ENCODE results near the gene PYGL.
"Not testable (repeated sequence)": the region's sequence is repeated elsewhere in the genome, so short reads cannot be mapped to it uniquely, and the experiment has no call there.

Gene PYGL

GRCh38 chr14:50941638-50942037, 2.6 kb downstream of the PYGL start:
- H3K27ac ChIP-seq (ENCODE audit: insufficient read depth, low read length, poor library complexity, severe bottlenecking); DNase-seq; H3K36me3 ChIP-seq (ENCODE audit: control insufficient read depth, insufficient read depth, low read length); H3K9me3 ChIP-seq (ENCODE audit: control insufficient read depth, low read length); H3K4me3 ChIP-seq (ENCODE audit: insufficient read depth, low read depth, low read length, poor library complexity, severe bottlenecking): not testable (repeated sequence)
- H3K4me1 ChIP-seq (ENCODE audit: control insufficient read depth, insufficient read depth, low read length, poor library complexity, severe bottlenecking) = peaks cover 12% of the 10 kb centered on the region
- H3K27me3 ChIP-seq (replicated peaks; ENCODE audit: control insufficient read depth, insufficient read depth, low read length, poor library complexity, severe bottlenecking) = peaks cover 24% of the 10 kb centered on the region

DNA sequence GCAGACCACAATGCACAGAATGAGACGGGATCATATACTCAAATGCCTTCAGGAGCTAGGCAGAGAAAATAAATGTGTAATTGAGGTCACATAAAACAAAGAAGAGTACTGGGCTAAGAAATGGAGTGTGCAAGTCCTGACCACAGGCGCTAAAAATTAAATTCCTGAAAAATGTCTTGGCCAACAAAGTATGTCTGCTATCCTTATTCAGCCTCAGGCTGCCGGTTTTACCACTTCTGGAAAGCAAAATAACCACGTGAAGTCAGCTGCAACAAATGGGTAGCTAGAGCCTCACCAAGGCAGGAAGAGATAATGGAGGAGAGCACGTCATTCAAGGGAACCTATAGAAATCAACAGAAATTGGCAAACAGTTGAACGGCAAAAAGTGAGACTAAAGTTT, 3.1 kb downstream of the PYGL start:
- no peaks in the 10 kb centered on the region for H3K36me3 ChIP-seq (ENCODE audit: control insufficient read depth, insufficient read depth, low read length)
- no peak for DNase-seq
- no peak overlapping the region for H3K4me3 ChIP-seq (ENCODE audit: insufficient read depth, low read depth, low read length, poor library complexity, severe bottlenecking)
- no peaks in the 10 kb centered on the region for H3K9me3 ChIP-seq (ENCODE audit: control insufficient read depth, low read length)
- H3K27me3 ChIP-seq (replicated peaks; ENCODE audit: control insufficient read depth, insufficient read depth, low read length, poor library complexity, severe bottlenecking) = peaks cover 24% of the 10 kb centered on the region
- peaks cover 12% of the 10 kb centered on the region for H3K4me1 ChIP-seq (ENCODE audit: control insufficient read depth, insufficient read depth, low read length, poor library complexity, severe bottlenecking)
- H3K27ac ChIP-seq (ENCODE audit: insufficient read depth, low read length, poor library complexity, severe bottlenecking) = no peak overlapping the region

DNA sequence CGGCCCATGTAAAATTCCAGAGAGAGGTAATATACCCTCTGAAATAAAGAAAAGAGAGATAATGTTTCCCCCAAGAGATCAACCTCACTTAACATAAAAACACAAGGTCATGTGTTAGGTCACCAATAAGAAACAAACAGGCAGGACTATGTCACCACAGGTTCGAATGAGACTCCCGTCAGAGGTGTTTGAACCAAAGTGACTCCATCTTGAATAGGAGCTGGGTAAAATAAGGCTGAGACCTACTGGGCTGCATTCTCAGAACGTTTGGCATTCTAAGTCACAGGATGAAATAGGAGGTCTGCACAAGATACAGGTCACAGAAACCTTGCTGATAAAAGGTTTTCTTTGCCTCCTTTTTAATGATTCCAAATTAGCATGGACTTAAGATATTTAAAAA, 6.5 kb downstream of the PYGL start:
- Histone ChIP-seq H3K9me3 (ENCODE audit: control insufficient read depth, low read length) (no peaks in the 10 kb centered on the region), H3K4me1 (ENCODE audit: control insufficient read depth, insufficient read depth, low read length, poor library complexity, severe bottlenecking) (no peaks in the 10 kb centered on the region), H3K27me3 (replicated peaks; ENCODE audit: control insufficient read depth, insufficient read depth, low read length, poor library complexity, severe bottlenecking) (peaks cover 8% of the 10 kb centered on the region), H3K4me3 (ENCODE audit: insufficient read depth, low read depth, low read length, poor library complexity, severe bottlenecking) (no peak overlapping the region), H3K36me3 (ENCODE audit: control insufficient read depth, insufficient read depth, low read length) (no peaks in the 10 kb centered on the region), H3K27ac (ENCODE audit: insufficient read depth, low read length, poor library complexity, severe bottlenecking) (no peak overlapping the region)
- DNase-seq = no peak

GRCh38 chr14:50937325-50937724, 7.0 kb downstream of the PYGL start:
- Histone ChIP-seq H3K4me1 (ENCODE audit: control insufficient read depth, insufficient read depth, low read length, poor library complexity, severe bottlenecking) (no peaks in the 10 kb centered on the region), H3K4me3 (ENCODE audit: insufficient read depth, low read depth, low read length, poor library complexity, severe bottlenecking) (no peak overlapping the region), H3K27ac (ENCODE audit: insufficient read depth, low read length, poor library complexity, severe bottlenecking) (no peak overlapping the region), H3K36me3 (ENCODE audit: control insufficient read depth, insufficient read depth, low read length) (no peaks in the 10 kb centered on the region), H3K9me3 (ENCODE audit: control insufficient read depth, low read length) (no peaks in the 10 kb centered on the region), H3K27me3 (replicated peaks; ENCODE audit: control insufficient read depth, insufficient read depth, low read length, poor library complexity, severe bottlenecking) (peaks cover 8% of the 10 kb centered on the region)
- no peak for DNase-seq

DNA sequence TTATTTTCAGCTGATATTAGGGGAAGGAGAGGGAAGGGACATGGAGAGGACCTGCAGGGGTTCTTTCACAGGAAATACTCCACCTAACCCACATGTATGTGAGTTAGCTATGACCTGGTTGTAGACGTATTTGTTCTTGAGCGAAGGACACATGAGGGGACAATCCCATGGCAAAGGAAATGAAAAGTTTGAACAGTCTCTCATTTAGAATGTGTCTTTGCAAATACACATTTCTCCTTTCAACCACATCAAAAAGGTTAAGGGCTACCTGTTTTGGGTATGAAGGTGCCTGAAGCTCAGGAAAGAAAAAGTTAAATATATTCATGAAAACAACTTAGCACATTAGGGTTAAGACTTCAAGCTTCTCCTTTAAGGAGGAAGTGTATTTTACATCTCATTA, 7.4 kb downstream of the PYGL start:
- no peaks in the 10 kb centered on the region for H3K36me3 ChIP-seq (ENCODE audit: control insufficient read depth, insufficient read depth, low read length)
- H3K27me3 ChIP-seq (replicated peaks; ENCODE audit: control insufficient read depth, insufficient read depth, low read length, poor library complexity, severe bottlenecking) = peaks cover 8% of the 10 kb centered on the region
- no peaks in the 10 kb centered on the region for H3K9me3 ChIP-seq (ENCODE audit: control insufficient read depth, low read length)
- no peak for DNase-seq
- no peak overlapping the region for H3K27ac ChIP-seq (ENCODE audit: insufficient read depth, low read length, poor library complexity, severe bottlenecking)
- H3K4me3 ChIP-seq (ENCODE audit: insufficient read depth, low read depth, low read length, poor library complexity, severe bottlenecking) = no peak overlapping the region
- no peaks in the 10 kb centered on the region for H3K4me1 ChIP-seq (ENCODE audit: control insufficient read depth, insufficient read depth, low read length, poor library complexity, severe bottlenecking)

DNA sequence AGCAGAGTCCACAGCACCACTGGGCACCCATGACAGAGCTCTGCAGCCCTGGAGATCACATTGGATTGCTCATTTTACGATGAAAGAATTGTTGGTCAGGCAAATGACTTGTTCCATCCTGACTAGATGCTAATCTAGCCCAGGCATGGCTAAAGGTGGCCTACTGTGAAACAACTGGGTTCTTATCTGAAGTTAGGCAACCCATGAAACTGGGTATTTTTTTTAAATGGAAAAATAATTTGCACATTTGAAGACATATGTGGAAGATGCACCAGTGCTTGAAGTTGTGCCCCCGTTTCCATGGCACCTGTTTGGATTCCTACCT, 8.3 kb downstream of the PYGL start:
- no peaks in the 10 kb centered on the region for H3K4me1 ChIP-seq (ENCODE audit: control insufficient read depth, insufficient read depth, low read length, poor library complexity, severe bottlenecking)
- peaks cover 8% of the 10 kb centered on the region for H3K27me3 ChIP-seq (replicated peaks; ENCODE audit: control insufficient read depth, insufficient read depth, low read length, poor library complexity, severe bottlenecking)
- H3K27ac ChIP-seq (ENCODE audit: insufficient read depth, low read length, poor library complexity, severe bottlenecking) = no peak overlapping the region
- no peak overlapping the region for H3K4me3 ChIP-seq (ENCODE audit: insufficient read depth, low read depth, low read length, poor library complexity, severe bottlenecking)
- H3K36me3 ChIP-seq (ENCODE audit: control insufficient read depth, insufficient read depth, low read length) = no peaks in the 10 kb centered on the region
- DNase-seq = no peak
- no peaks in the 10 kb centered on the region for H3K9me3 ChIP-seq (ENCODE audit: control insufficient read depth, low read length)

DNA sequence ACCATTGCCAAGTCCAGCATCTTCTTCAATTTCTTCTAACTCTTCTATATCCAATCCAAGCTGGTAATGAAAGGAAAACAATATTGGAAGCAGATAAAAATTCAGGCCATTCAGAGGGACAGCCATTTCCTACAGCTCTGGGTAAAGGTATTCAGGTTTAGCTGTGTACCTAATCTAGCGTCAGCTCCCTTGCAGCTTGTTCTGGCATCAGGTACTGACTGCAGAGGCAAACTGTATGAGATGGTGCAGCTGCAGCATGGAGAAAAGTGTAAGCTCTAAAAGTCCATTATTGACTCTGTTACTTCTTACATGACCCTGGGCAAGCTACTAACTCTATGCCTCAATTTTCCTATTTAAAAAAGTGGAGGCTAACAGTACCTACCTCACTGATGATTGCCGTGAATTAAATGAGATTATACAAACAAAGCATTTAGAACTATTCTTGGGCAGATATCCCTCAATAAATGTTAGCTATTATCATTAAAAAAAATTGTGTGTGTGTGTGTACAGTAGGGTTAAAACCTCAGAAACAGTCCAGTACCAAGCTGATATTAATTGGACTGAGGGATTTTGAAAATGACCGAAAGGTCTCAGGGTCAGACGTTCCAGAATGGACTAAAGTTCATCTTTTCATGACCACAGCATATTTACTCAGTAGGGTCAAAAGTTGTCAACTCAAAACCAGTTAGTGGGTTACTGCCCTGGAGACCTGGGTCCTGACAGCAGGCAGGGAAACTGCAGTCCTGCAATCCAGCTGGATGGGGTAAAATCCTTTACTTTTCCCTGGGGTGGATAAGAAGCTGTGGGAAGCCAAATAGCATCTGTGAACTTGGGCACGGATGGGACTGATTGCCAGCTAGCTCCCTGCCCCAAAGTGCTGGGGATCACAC, 8.9 kb downstream of the PYGL start:
- Histone ChIP-seq H3K4me1 (ENCODE audit: control insufficient read depth, insufficient read depth, low read length, poor library complexity, severe bottlenecking) (no peaks in the 10 kb centered on the region), H3K36me3 (ENCODE audit: control insufficient read depth, insufficient read depth, low read length) (no peaks in the 10 kb centered on the region)

GRCh38 chr14:50932592-50933495, 11.4 kb downstream of the PYGL start:
- Histone ChIP-seq H3K4me3 (ENCODE audit: insufficient read depth, low read depth, low read length, poor library complexity, severe bottlenecking) (no peak overlapping the region), H3K27me3 (replicated peaks; ENCODE audit: control insufficient read depth, insufficient read depth, low read length, poor library complexity, severe bottlenecking) (no peaks in the 10 kb centered on the region), H3K9me3 (ENCODE audit: control insufficient read depth, low read length) (no peaks in the 10 kb centered on the region), H3K27ac (ENCODE audit: insufficient read depth, low read length, poor library complexity, severe bottlenecking) (no peak overlapping the region), H3K4me1 (ENCODE audit: control insufficient read depth, insufficient read depth, low read length, poor library complexity, severe bottlenecking) (no peaks in the 10 kb centered on the region), H3K36me3 (ENCODE audit: control insufficient read depth, insufficient read depth, low read length) (no peaks in the 10 kb centered on the region)
- DNase-seq = no peak

More for the DNA sequence above, 8.9 kb downstream of the PYGL start:
- Histone ChIP-seq H3K27me3 (replicated peaks; ENCODE audit: control insufficient read depth, insufficient read depth, low read length, poor library complexity, severe bottlenecking) (peaks cover 8% of the 10 kb centered on the region), H3K27ac (ENCODE audit: insufficient read depth, low read length, poor library complexity, severe bottlenecking) (no peak overlapping the region), H3K4me3 (ENCODE audit: insufficient read depth, low read depth, low read length, poor library complexity, severe bottlenecking) (no peak overlapping the region), H3K9me3 (ENCODE audit: control insufficient read depth, low read length) (no peaks in the 10 kb centered on the region)
- no peak for DNase-seq

DNA sequence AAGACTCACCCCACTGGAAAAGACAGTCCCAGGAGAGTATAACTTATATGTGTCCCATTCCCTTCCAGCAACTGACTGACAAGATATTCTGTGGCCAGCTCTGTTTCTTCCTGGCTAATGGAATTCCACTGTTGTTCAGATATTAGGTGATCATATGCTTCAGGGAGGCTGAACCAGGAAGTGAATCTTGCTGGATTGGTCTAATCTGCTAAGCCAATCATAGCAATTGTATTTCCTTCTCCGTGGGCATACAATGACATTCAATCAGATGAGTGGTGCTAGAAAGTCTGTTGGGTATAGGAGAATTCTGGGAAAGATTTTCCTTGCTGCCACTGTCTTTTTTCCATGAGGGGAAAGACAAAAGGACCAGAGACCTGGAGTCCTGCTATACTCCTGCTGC, 12.1 kb downstream of the PYGL start:
- DNase-seq = no peak
- H3K27ac ChIP-seq (ENCODE audit: insufficient read depth, low read length, poor library complexity, severe bottlenecking) = no peak overlapping the region
- H3K9me3 ChIP-seq (ENCODE audit: control insufficient read depth, low read length) = no peaks in the 10 kb centered on the region
- H3K27me3 ChIP-seq (replicated peaks; ENCODE audit: control insufficient read depth, insufficient read depth, low read length, poor library complexity, severe bottlenecking) = no peaks in the 10 kb centered on the region
- H3K4me1 ChIP-seq (ENCODE audit: control insufficient read depth, insufficient read depth, low read length, poor library complexity, severe bottlenecking) = no peaks in the 10 kb centered on the region
- no peaks in the 10 kb centered on the region for H3K36me3 ChIP-seq (ENCODE audit: control insufficient read depth, insufficient read depth, low read length)
- no peak overlapping the region for H3K4me3 ChIP-seq (ENCODE audit: insufficient read depth, low read depth, low read length, poor library complexity, severe bottlenecking)

DNA sequence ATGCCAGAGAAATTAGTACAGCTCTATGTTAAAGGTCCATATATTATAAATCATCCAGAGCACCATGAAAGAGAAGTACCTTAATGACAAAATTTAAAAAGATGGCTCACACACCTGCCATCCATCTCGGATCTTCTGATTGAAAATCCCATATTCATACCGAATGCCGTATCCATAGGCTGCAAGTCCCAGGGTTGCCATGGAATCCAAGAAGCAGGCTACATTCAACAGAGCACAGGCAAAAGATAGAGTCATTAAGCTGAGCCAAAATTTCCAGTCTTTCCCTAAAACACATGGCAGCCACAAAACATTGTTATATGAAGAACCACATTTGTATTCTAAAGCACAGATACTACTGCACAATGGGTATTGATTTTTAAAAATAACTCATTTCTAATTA, 12.7 kb downstream of the PYGL start:
- DNase-seq = no peak
- no peak overlapping the region for H3K4me3 ChIP-seq (ENCODE audit: insufficient read depth, low read depth, low read length, poor library complexity, severe bottlenecking)
- no peaks in the 10 kb centered on the region for H3K27me3 ChIP-seq (replicated peaks; ENCODE audit: control insufficient read depth, insufficient read depth, low read length, poor library complexity, severe bottlenecking)
- H3K9me3 ChIP-seq (ENCODE audit: control insufficient read depth, low read length) = no peaks in the 10 kb centered on the region
- H3K4me1 ChIP-seq (ENCODE audit: control insufficient read depth, insufficient read depth, low read length, poor library complexity, severe bottlenecking) = no peaks in the 10 kb centered on the region
- no peaks in the 10 kb centered on the region for H3K36me3 ChIP-seq (ENCODE audit: control insufficient read depth, insufficient read depth, low read length)
- H3K27ac ChIP-seq (ENCODE audit: insufficient read depth, low read length, poor library complexity, severe bottlenecking) = no peak overlapping the region

All from effector memory CD4-positive, alpha-beta T cell (primary cell).